H1 (cell line): ENCODE results near the gene MBNL2. TPM values are rescaled to one million over a fixed set of nuclear protein-coding genes. Genes with fewer than 3 reads are reported as not detected.

Experiments used
- CHD7 ChIP-seq: fragments of 300-600 bp; sonication (generic); IDR thresholded peaks from 2 replicates; pipeline ENCODE4 v1.7.1; 2012; ENCODE audit warnings: low read length, moderate library complexity, mild to moderate bottlenecking, inconsistent platforms; ENCODE audit not compliant: insufficient replicate concordance
- SP4 ChIP-seq: IDR thresholded peaks from 2 replicates; pipeline ENCODE4 v1.6.1; 2012; ENCODE audit warnings: low read length, inconsistent platforms
- polyA plus RNA-seq, 7 experiments: library from polyadenylated mRNA; depleted of rRNA in 3 of 7; stranded (reverse) in 5 of 7; unstranded in 2 of 7; fragments of >200 nt in 5 of 7; fragments of 200-250 nt in 2 of 7; gene quantifications; 1 replicate in 5 of 7; 2 replicates in 1 of 7; 4 replicates in 1 of 7; pipeline versions ENCODE4 v1.2.1 to v1.2.3, GENCODE V29; 2011 to 2013; ENCODE audit warnings: missing spikeins in 2 of 7, mixed read lengths in 2 of 7
- total RNA-seq: library from RNA; stranded (reverse); fragmentation: NEBNext Ultra II Directional; extraction: Animal tissue kit (Norgen Biotek cat#: 25700); gene quantifications from 2 replicates; pipeline ENCODE4 v1.2.1, GENCODE V29; 2021

MBNL2 gene
- total and polyA plus RNA-seq, 2 of the 8 experiments (the other 6 are each of a cell fraction or from before 2014, with no cell fraction given), result 1.0 to 2.6 TPM

- TF ChIP-seq CHD7 (no peak), SP4 (no peak)
Measured at GRCh38 chr13:97321616-97322321, 99.6 kb downstream of the MBNL2 start (continued).
